ENCODE results near the gene RAX2.

DNA sequence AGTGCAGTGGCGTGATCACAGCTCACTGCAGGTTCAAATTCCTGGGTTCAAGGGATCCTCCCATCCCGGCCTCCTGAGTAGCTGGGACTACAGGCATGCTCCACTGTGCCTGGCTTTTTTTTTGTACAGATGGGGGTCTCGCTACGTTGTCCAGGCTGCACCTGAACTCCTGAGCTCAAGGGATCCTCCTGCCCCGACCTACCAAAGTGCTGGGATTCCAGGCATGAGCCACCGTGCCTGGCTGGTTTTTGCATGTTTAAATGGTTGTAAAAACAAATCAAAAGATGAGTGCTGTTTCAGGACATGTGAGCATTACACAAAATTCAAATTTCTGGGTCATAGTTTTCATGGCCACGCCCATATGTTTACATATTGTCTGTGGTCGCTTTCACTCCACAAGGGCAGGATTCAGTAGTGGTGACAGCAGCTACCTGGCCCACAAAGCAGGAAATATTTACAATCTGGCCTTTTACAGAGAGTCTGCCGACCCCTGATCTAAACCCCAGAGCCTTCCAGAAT lies 8.8 kb upstream of the RAX2 start:
- TF ChIP-seq CTCF (IDR thresholded peaks at IDR 0.05; ENCODE audit: poor library complexity) (no peak), EZH2 (IDR thresholded peaks at IDR 0.05; ENCODE audit: borderline replicate concordance) (no peak)

All from hepatocyte (in vitro differentiated cells).